Esophagus muscularis mucosa (tissue), 2 donors: ENCODE results near the gene FHL5.

Experiments used
- POLR2A ChIP-seq: fragments of 450-650 bp; IDR thresholded peaks from one replicate; pipeline ENCODE4 v1.6.1; 2017; ENCODE audit warnings: antibody characterized with exemption, moderate library complexity, mild to moderate bottlenecking, low read depth
- POLR2AphosphoS5 ChIP-seq, 2 donors: sonication (generic); formaldehyde crosslinking; IDR thresholded peaks; one replicate each; pipeline ENCODE4 v1.6.1; 2017; ENCODE audit warnings: antibody characterized with exemption in 2 of 2

- no peak for TF ChIP-seq POLR2AphosphoS5 (IDR thresholded peaks at IDR 0.05)
- TF ChIP-seq POLR2A: no peak
These were observed 88.9 kb downstream of the FHL5 start for GRCh38 chr6:96651816-96652215.
